Lung (tissue), 12 donors: ENCODE measurements around the gene HEG1. TPM values are rescaled to one million over a fixed set of nuclear protein-coding genes. Genes with fewer than 3 reads are reported as not detected.

Source experiments
- ATAC-seq: fragments of 200-7000 bp; cut with Tn5 transposase; one replicate; pipeline ENCODE4 v1.9.1; 2020; ENCODE audit warnings: moderate number of reproducible peaks; ENCODE audit not compliant: insufficient read depth, low FRiP score
- DNase-seq, 3 donors: peaks; one replicate each; pipeline ENCODE4 v3.0.0-alpha.2; 2013 to 2017
- H3K27ac ChIP-seq, 2 donors: one replicate each; pipeline ENCODE4 v1.5.1; 2013; ENCODE audit warnings: mild to moderate bottlenecking in 2 of 2, moderate library complexity in 2 of 2, control low read depth in 1 of 2, inconsistent platforms in 1 of 2, low read depth in 1 of 2, low read length in 1 of 2
- H3K27me3 ChIP-seq, 3 donors: one replicate each; pipeline ENCODE4 v1.5.1; 2013; ENCODE audit warnings: low read length in 2 of 3; ENCODE audit not compliant: control insufficient read depth in 3 of 3, insufficient read depth in 3 of 3
- H3K36me3 ChIP-seq, 4 donors: one replicate each; pipeline ENCODE4 v1.5.1; 2013; ENCODE audit warnings: low read length in 4 of 4, mild to moderate bottlenecking in 1 of 4, moderate library complexity in 1 of 4; ENCODE audit not compliant: control insufficient read depth in 4 of 4, insufficient read depth in 4 of 4
- H3K4me1 ChIP-seq, 5 donors: one replicate each; pipeline ENCODE4 v1.5.1; 2013; ENCODE audit warnings: low read length in 5 of 5, mild to moderate bottlenecking in 2 of 5, moderate library complexity in 1 of 5; ENCODE audit not compliant: control insufficient read depth in 5 of 5, insufficient read depth in 5 of 5
- H3K4me3 ChIP-seq: one replicate; pipeline ENCODE4 v1.5.1; 2013; ENCODE audit warnings: mild to moderate bottlenecking, control low read depth, moderate library complexity
- H3K9ac ChIP-seq, 2 donors: one replicate each; pipeline ENCODE4 v1.5.1; 2013; ENCODE audit warnings: low read length in 2 of 2, control low read depth in 1 of 2; ENCODE audit not compliant: insufficient read depth in 1 of 2
- H3K9me3 ChIP-seq, 4 donors: one replicate each; pipeline ENCODE4 v1.5.1; 2013; ENCODE audit warnings: low read length in 3 of 4, mild to moderate bottlenecking in 1 of 4, moderate library complexity in 1 of 4; ENCODE audit not compliant: control insufficient read depth in 4 of 4, insufficient read depth in 3 of 4
- WGBS, 2 donors: extraction: QIAGEN DNeasy Blood & Tissue Kit; methylation state at CpG; one replicate each; pipeline ENCODE4 v1.1.7; 2013; 5-methylcytosine and 5-hydroxymethylcytosine counted together
- polyA plus RNA-seq, 2 donors: library from polyadenylated mRNA; stranded (reverse); fragments of 200-250 nt; gene quantifications; one replicate each; pipeline ENCODE4 v1.2.1, GENCODE V29; 2013
- total RNA-seq, 2 donors: library from RNA; depleted of rRNA in 1 of 2; stranded (reverse); fragments of >200 nt in 1 of 2; gene quantifications; one replicate each; pipeline ENCODE4 v1.2.1, GENCODE V29; 2014 to 2021
- TF ChIP-seq, protein P1 (sequence below): IDR thresholded peaks from 2 replicates; pipeline ENCODE4 v1.5.1; 2012; ENCODE audit warnings: mild to moderate bottlenecking; ENCODE audit errors: control extremely low read depth, extremely low read depth
- donor health status: control.
- donor health status: control.
- donor health status: Bipolar disorder and iron deficiency.
- donor health status: healthy.
- donor health status: DM: yes; HTN: yes; CAD: no.

The HEG1 gene
- total and polyA plus RNA-seq, 4 donors, result 18.0 to 115 (median 65.7) TPM

DNA sequence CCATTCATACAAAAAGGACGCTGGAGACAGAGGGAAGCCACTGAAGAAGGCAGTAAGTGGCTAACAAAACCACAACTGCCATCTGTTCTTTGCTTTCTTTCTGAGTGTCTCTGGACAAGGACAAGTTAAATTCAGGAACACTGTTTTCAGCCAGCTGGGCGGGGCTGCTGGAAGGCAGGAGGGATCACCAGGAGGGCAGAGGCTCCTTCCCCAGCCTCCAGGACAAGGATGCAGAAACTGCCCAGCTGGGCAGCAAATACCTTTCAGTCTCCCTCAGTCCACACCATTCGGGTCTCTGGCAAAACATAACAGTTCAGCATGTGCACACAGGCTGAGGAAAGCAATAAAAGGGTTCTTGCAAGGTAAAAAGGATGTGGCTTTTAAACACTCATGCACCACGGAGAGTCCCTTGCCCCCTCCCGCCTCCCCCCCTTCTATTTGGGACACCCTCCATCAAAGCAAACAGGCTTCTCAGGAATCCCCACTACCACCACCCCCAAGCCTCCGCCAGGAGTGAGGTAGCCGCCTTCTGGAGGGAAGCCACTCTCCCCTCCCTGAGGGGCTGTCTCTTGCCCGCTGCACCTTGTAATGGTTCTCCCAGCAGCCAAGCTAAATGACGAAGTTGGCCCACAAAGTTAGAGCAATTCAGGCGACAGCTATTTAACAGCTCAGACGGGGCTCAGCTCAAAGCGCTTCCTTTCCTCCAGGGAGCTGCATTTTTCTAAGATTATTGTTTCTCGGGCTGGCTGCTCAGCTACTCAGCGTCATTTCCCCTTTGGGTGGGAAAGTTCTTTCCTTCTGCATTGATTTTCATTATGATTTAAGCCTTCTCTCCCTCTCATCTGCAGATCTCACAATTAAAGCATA lies 3.8 kb downstream of the HEG1 start:
- 8 to 14% methylated on average over 13 to 14 of the region's 14 CpGs for whole genome bisulfite sequencing, 2 donors
- Histone ChIP-seq H3K4me1 (peaks cover 16 to 46% (median 27%) of the 10 kb centered on the region in 5 donors), H3K9ac (peak overlapping the region in 1 of 2 donors; percentile 50), H3K36me3 (peaks cover 0 to 7% (median 3%) of the 10 kb centered on the region in 4 donors), H3K4me3 (no peak overlapping the region), H3K9me3 (no peaks in the 10 kb centered on the region), H3K27me3 (peaks cover 0 to 3% (median 0%) of the 10 kb centered on the region in 3 donors), H3K27ac (peak overlapping the region; percentile 85 to 99)
- no peak for ATAC-seq
- TF ChIP-seq, protein P1, sequence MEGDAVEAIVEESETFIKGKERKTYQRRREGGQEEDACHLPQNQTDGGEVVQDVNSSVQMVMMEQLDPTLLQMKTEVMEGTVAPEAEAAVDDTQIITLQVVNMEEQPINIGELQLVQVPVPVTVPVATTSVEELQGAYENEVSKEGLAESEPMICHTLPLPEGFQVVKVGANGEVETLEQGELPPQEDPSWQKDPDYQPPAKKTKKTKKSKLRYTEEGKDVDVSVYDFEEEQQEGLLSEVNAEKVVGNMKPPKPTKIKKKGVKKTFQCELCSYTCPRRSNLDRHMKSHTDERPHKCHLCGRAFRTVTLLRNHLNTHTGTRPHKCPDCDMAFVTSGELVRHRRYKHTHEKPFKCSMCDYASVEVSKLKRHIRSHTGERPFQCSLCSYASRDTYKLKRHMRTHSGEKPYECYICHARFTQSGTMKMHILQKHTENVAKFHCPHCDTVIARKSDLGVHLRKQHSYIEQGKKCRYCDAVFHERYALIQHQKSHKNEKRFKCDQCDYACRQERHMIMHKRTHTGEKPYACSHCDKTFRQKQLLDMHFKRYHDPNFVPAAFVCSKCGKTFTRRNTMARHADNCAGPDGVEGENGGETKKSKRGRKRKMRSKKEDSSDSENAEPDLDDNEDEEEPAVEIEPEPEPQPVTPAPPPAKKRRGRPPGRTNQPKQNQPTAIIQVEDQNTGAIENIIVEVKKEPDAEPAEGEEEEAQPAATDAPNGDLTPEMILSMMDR, result no peak
- peak; percentile 59 to 86 (median 79) for DNase-seq

DNA sequence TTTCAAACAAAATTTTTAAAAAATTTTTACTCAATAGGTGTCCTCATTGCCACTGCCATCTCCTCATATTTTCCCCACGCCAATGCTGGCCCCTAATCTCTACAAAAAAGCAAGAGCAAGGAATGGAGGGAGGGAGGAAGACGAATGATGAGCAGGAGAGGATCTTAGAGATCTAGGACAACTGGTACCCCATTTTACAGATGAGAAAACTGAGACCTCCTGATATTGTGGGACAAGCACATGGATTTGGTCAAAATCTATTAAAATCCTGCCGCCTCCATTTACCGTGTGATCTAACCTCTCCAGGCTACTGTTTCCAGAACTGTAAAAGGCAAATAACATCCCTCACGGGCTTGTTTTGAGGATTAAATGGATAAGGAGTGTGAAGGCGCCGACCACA lies 4.6 kb downstream of the HEG1 start:
- TF ChIP-seq, protein P1, result no peak
- Histone ChIP-seq H3K4me3 (no peak overlapping the region), H3K36me3 (peaks cover 0 to 7% (median 3%) of the 10 kb centered on the region in 4 donors), H3K27me3 (peaks cover 0 to under 1% (median 0%) of the 10 kb centered on the region in 3 donors), H3K4me1 (peaks cover 16 to 47% (median 29%) of the 10 kb centered on the region in 5 donors), H3K9me3 (no peaks in the 10 kb centered on the region), H3K27ac (peak overlapping the region; percentile 69 to 85), H3K9ac (no peak overlapping the region)
- ATAC-seq, result no peak
- DNase-seq, result no peak
- WGBS, 2 donors, result 62 to 75% methylated on average over 7 of the region's 7 CpGs

DNA sequence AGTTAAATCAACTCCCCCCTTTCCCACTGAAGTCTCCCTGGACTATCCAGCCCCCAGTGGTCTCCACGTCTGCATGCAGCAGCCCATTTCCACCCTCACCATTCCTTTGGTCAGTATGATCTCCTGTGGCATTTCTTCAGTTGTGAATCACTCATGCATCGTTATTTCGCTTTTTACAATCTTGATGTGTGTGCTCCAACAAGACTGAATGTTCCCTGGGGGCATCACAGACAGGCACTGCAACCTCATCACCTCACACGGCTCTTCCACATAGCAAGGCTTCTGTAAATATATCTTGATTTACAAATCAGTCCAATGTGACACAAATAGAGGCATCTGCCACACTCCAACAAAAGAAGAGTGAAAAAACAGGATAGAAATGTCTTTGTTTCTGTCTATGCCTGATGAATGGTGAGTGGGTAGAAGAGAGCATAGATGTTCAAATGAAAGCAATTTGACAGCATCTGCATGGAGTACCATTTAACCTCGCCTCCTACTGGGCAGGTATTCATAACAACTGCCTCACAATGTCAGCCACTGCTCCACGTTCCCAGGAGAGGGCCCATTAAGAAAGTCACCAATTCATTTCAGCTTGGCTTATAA lies 5.2 kb downstream of the HEG1 start:
- 81 to 88% methylated on average over 6 of the region's 6 CpGs for WGBS, 2 donors
- Histone ChIP-seq H3K4me1 (peaks cover 16 to 47% (median 31%) of the 10 kb centered on the region in 5 donors), H3K4me3 (no peak overlapping the region), H3K27ac (no peak overlapping the region), H3K9me3 (no peaks in the 10 kb centered on the region), H3K9ac (no peak overlapping the region), H3K27me3 (no peaks in the 10 kb centered on the region), H3K36me3 (peaks cover 0 to 7% (median 3%) of the 10 kb centered on the region in 4 donors)
- TF ChIP-seq, protein P1, result no peak
- no peak for DNase-seq
- ATAC-seq, result no peak
